Gastrocnemius medialis (tissue), 4 donors: ENCODE data around the gene ABCC8. TPM values are rescaled to one million over a fixed set of nuclear protein-coding genes. Genes with fewer than 3 reads are reported as not detected.

Source experiments
- ATAC-seq, 2 donors: fragments of 150-250 bp; one replicate each; pipeline ENCODE4 v1.9.1; 2016
- DNase-seq, 2 donors: peaks; one replicate each; pipeline ENCODE4 v3.0.0-alpha.2; 2019
- H3K27ac ChIP-seq, 4 donors: fragments of 200-600 bp; sonication (generic); 1 replicate in 1 of 4; 2 replicates in 3 of 4; pipeline ENCODE4 v1.5.1; 2016 to 2018; ENCODE audit warnings: mild to moderate bottlenecking in 2 of 4, moderate library complexity in 1 of 4
- H3K27me3 ChIP-seq, 3 donors: fragments of 200-600 bp; sonication (generic) in 2 of 3; 1 replicate in 1 of 3; 2 replicates in 2 of 3; pipeline versions ENCODE4 v1.5.1 to v1.6.0; 2016 to 2019; ENCODE audit warnings: mild to moderate bottlenecking in 1 of 3, moderate library complexity in 1 of 3
- H3K36me3 ChIP-seq, 2 donors: fragments of 200-600 bp; sonication (generic) in 1 of 2; one replicate each; pipeline ENCODE4 v1.5.1; 2017 to 2018
- H3K4me1 ChIP-seq, 2 donors: fragments of 200-600 bp; sonication (generic) in 1 of 2; one replicate each; pipeline ENCODE4 v1.5.1; 2016 to 2017; ENCODE audit warnings: mild to moderate bottlenecking in 2 of 2
- H3K4me3 ChIP-seq, 4 donors: fragments of 200-600 bp; sonication (generic) in 3 of 4; 1 replicate in 1 of 4; 2 replicates in 3 of 4; pipeline ENCODE4 v1.5.1; 2016 to 2019; ENCODE audit warnings: mild to moderate bottlenecking in 2 of 4
- H3K9me3 ChIP-seq, 3 donors: fragments of 200-600 bp; sonication (generic) in 2 of 3; 1 replicate in 1 of 3; 2 replicates in 2 of 3; pipeline ENCODE4 v1.5.1; 2016 to 2019
- CTCF ChIP-seq, 5 experiments: fragments of 450-650 bp in 3 of 5; fragments of 200-600 bp in 2 of 5; sonication (generic) in 2 of 5; IDR thresholded peaks in 4 of 5; conservative IDR thresholded peaks in 1 of 5; 1 replicate in 4 of 5; 2 replicates in 1 of 5; pipeline ENCODE4 v1.5.1; 2016 to 2019; ENCODE audit warnings: antibody characterized with exemption in 5 of 5, mild to moderate bottlenecking in 3 of 5, moderate library complexity in 3 of 5
- POLR2A ChIP-seq, 2 donors: fragments of 450-650 bp; IDR thresholded peaks; one replicate each; pipeline ENCODE4 v1.6.1; 2017; ENCODE audit warnings: antibody characterized with exemption in 2 of 2, mild to moderate bottlenecking in 2 of 2, moderate library complexity in 2 of 2
- in situ Hi-C, 4 donors: fragments of 200-750 bp; cut with MboI; loops; one replicate each; pipeline versions ENCODE4 v1.15.0 to v1.8.0; 2017; ENCODE audit warnings: low sequenced_read_pairs in 4 of 4
- intact Hi-C: fragments of 100-400 bp; cut with DNase I; formaldehyde crosslinking; loops from one replicate; pipeline ENCODE4 v1.15.1; 2023; ENCODE audit warnings: low total_unique reads
- total RNA-seq, 4 donors: library from RNA; depleted of rRNA; stranded (reverse); fragments of >200 nt; gene quantifications; one replicate each; pipeline versions ENCODE4 v1.1.0 to v1.2.3, GENCODE V29; 2016

Gene ABCC8
- total RNA-seq, 4 donors from 2014 or later: 0.33 to 4.0 (median 1.1) TPM

GRCh38 chr11:17396598-17397310 lies 79.9 kb downstream of the ABCC8 start:
- TF ChIP-seq CTCF (IDR thresholded peaks at IDR 0.05 in 4 of 5, conservative IDR thresholded peaks at IDR 0.05 in 1 of 5): no peak
- TF ChIP-seq POLR2A (IDR thresholded peaks at IDR 0.05): no peak
- Histone ChIP-seq H3K9me3 (no peaks in the 10 kb centered on the region), H3K4me1 (peaks cover 12 to 14% of the 10 kb centered on the region in 2 donors), H3K4me3 (no peak overlapping the region), H3K27ac (no peak overlapping the region), H3K36me3 (no peaks in the 10 kb centered on the region), H3K27me3 (no peaks in the 10 kb centered on the region)
- in situ Hi-C loops (loop anchor here in 2 of 4 donors (25.0 kb wide), 2 partner anchors 291 to 316 kb away; partner anchors contain the start of gene MYOD1 (in 1 of the 2)), intact Hi-C loops (no loop called here)
- DNase-seq: no peak
- ATAC-seq: no peak

- Histone ChIP-seq H3K27ac (no peak overlapping the region), H3K4me1 (peaks cover 4 to 6% of the 10 kb centered on the region in 2 donors), H3K36me3 (no peaks in the 10 kb centered on the region), H3K27me3 (no peaks in the 10 kb centered on the region), H3K9me3 (no peaks in the 10 kb centered on the region), H3K4me3 (no peak overlapping the region)
- in situ Hi-C loops: loop anchor here in 2 of 4 donors (25.0 kb wide), 2 partner anchors 291 to 316 kb away; partner anchors contain the start of gene MYOD1 (in 1 of the 2)
- intact Hi-C loops: no loop called here
- no peak for TF ChIP-seq POLR2A (IDR thresholded peaks at IDR 0.05)
- TF ChIP-seq CTCF (IDR thresholded peaks at IDR 0.05 in 4 of 5, conservative IDR thresholded peaks at IDR 0.05 in 1 of 5): no peak
- ATAC-seq (no peak), DNase-seq (no peak)
These were observed 80.7 kb downstream of the ABCC8 start for GRCh38 chr11:17395978-17396377.

GRCh38 chr11:17395554-17395961 lies 81.1 kb downstream of the ABCC8 start:
- no peak overlapping the region for H3K4me3 ChIP-seq
- H3K9me3 ChIP-seq: no peaks in the 10 kb centered on the region
- no peaks in the 10 kb centered on the region for H3K27me3 ChIP-seq
- no peak overlapping the region for H3K27ac ChIP-seq
- no peaks in the 10 kb centered on the region for H3K36me3 ChIP-seq
- TF ChIP-seq POLR2A (IDR thresholded peaks at IDR 0.05) (no peak), CTCF (IDR thresholded peaks at IDR 0.05 in 4 of 5, conservative IDR thresholded peaks at IDR 0.05 in 1 of 5) (no peak)
- in situ Hi-C loops: loop anchor here in 2 of 4 donors (25.0 kb wide), 2 partner anchors 292 to 317 kb away; partner anchors contain the start of gene MYOD1 (in 1 of the 2)
- intact Hi-C loops: no loop called here
- DNase-seq: no peak
- ATAC-seq: no peak
- H3K4me1 ChIP-seq: peaks cover under 1 to 2% of the 10 kb centered on the region in 2 donors

GRCh38 chr11:17394743-17395390 lies 81.8 kb downstream of the ABCC8 start:
- TF ChIP-seq POLR2A (IDR thresholded peaks at IDR 0.05): no peak
- in situ Hi-C loops: loop anchor here in 2 of 4 donors (25.0 kb wide), 2 partner anchors 292 to 317 kb away; partner anchors contain the start of gene MYOD1 (in 1 of the 2)
- no peaks in the 10 kb centered on the region for H3K9me3 ChIP-seq
- ATAC-seq: no peak
- H3K4me1 ChIP-seq: no peaks in the 10 kb centered on the region
- H3K27me3 ChIP-seq: no peaks in the 10 kb centered on the region
- no peak overlapping the region for H3K27ac ChIP-seq
- no peaks in the 10 kb centered on the region for H3K36me3 ChIP-seq
- no peak overlapping the region for H3K4me3 ChIP-seq
- intact Hi-C loops: loop anchor here (5.0 kb wide), 1 partner anchor 37 kb away; no protein-coding TSS in a partner anchor
- no peak for DNase-seq

GRCh38 chr11:17393472-17393871 lies 83.2 kb downstream of the ABCC8 start:
- H3K9me3 ChIP-seq: no peaks in the 10 kb centered on the region
- ATAC-seq (no peak), DNase-seq (no peak)
- intact Hi-C loops (loop anchor here (5.0 kb wide), 1 partner anchor 39 kb away; no protein-coding TSS in a partner anchor), in situ Hi-C loops (loop anchor here in 2 of 4 donors (25.0 kb wide), 2 partner anchors 294 to 319 kb away; partner anchors contain the start of gene MYOD1 (in 1 of the 2))
- H3K27me3 ChIP-seq: no peaks in the 10 kb centered on the region
- H3K4me1 ChIP-seq: no peaks in the 10 kb centered on the region
- no peaks in the 10 kb centered on the region for H3K36me3 ChIP-seq
- no peak overlapping the region for H3K4me3 ChIP-seq
- no peak overlapping the region for H3K27ac ChIP-seq
- TF ChIP-seq CTCF (IDR thresholded peaks at IDR 0.05 in 4 of 5, conservative IDR thresholded peaks at IDR 0.05 in 1 of 5) (no peak), POLR2A (IDR thresholded peaks at IDR 0.05) (no peak)
